OCI-LY1 (cell line): ENCODE measurements around the gene MMP23B.
A peak's percentile ranks its signal among the peaks of the same experiment; 100 is the strongest.

Source experiments
- H2AFZ ChIP-seq: fragments of 200-600 bp; sonication (generic), shearing (Covaris generic); 2 replicates; pipeline ENCODE4 v1.6.0; 2014; ENCODE audit warnings: antibody characterized with exemption, mild to moderate bottlenecking, low read length
- H3F3A ChIP-seq: fragments of 200-600 bp; sonication (generic), shearing (Covaris generic); 2 replicates; pipeline ENCODE4 v1.6.0; 2014; ENCODE audit warnings: mild to moderate bottlenecking, antibody characterized with exemption, low read length, moderate library complexity; ENCODE audit not compliant: insufficient read depth
- H3K27ac ChIP-seq: fragments of 200-600 bp; sonication (generic); 2 replicates; pipeline ENCODE4 v1.5.1; 2014; ENCODE audit warnings: low read length, mixed run types, mild to moderate bottlenecking, low read depth; ENCODE audit not compliant: poor library complexity, severe bottlenecking
- H3K27me3 ChIP-seq: fragments of 200-600 bp; sonication (generic); 2 replicates; pipeline ENCODE4 v1.6.0; 2014; ENCODE audit warnings: antibody characterized with exemption, mild to moderate bottlenecking, low read length, moderate library complexity; ENCODE audit not compliant: insufficient read depth
- H3K36me3 ChIP-seq: fragments of 200-600 bp; sonication (generic); 2 replicates; pipeline ENCODE4 v1.6.1; 2014; ENCODE audit warnings: mild to moderate bottlenecking, antibody characterized with exemption, low read length, moderate library complexity, mixed read lengths; ENCODE audit not compliant: insufficient read depth
- H3K4me1 ChIP-seq: fragments of 200-600 bp; sonication (generic); 2 replicates; pipeline ENCODE4 v1.5.1; 2014; ENCODE audit warnings: mild to moderate bottlenecking, low read length, moderate library complexity; ENCODE audit not compliant: insufficient read depth, severe bottlenecking
- H3K4me2 ChIP-seq: fragments of 200-600 bp; sonication (generic), shearing (Covaris generic); 2 replicates; pipeline ENCODE4 v1.6.1; 2014; ENCODE audit warnings: low read length
- H3K4me3 ChIP-seq: fragments of 200-600 bp; sonication (generic); 2 replicates; pipeline ENCODE4 v1.5.1; 2014; ENCODE audit warnings: low read length, low read depth, mild to moderate bottlenecking, mixed read lengths; ENCODE audit not compliant: poor library complexity, severe bottlenecking
- H3K79me2 ChIP-seq: fragments of 200-600 bp; shearing (Covaris generic); 2 replicates; pipeline ENCODE4 v1.6.1; 2016; ENCODE audit warnings: mixed run types, low read length, mixed read lengths; ENCODE audit not compliant: insufficient read depth
- H3K9ac ChIP-seq: fragments of 200-600 bp; sonication (generic), shearing (Covaris generic); 2 replicates; pipeline ENCODE4 v1.6.1; 2014; ENCODE audit warnings: mild to moderate bottlenecking, low read length, mixed read lengths
- H3K9me2 ChIP-seq: fragments of 200-600 bp; sonication (generic), shearing (Covaris generic); 2 replicates; pipeline ENCODE4 v1.6.1; 2014; ENCODE audit warnings: low read depth, mild to moderate bottlenecking, low read length, mixed read lengths
- H3K9me3 ChIP-seq: fragments of 200-600 bp; shearing (Covaris generic); 2 replicates; pipeline ENCODE4 v1.6.1; 2014; ENCODE audit warnings: low read length, mixed read lengths
- H4K20me1 ChIP-seq: fragments of 200-600 bp; sonication (generic), shearing (Covaris generic); 2 replicates; pipeline ENCODE4 v1.6.0; 2016; ENCODE audit warnings: mild to moderate bottlenecking, low read length; ENCODE audit not compliant: insufficient read depth
- EZH2 ChIP-seq: fragments of 200-600 bp; sonication (generic), shearing (Covaris generic); IDR thresholded peaks from 2 replicates; pipeline ENCODE4 v1.8.0; 2017; ENCODE audit warnings: borderline replicate concordance, mixed run types, mild to moderate bottlenecking, antibody characterized with exemption, low read length, moderate library complexity, mixed read lengths
- TF ChIP-seq, protein P1 (sequence below): fragments of 200-600 bp; sonication (generic), shearing (Covaris generic); IDR thresholded peaks from 2 replicates; pipeline ENCODE4 v1.5.1; 2017; ENCODE audit warnings: mild to moderate bottlenecking, antibody characterized with exemption, low read length, moderate library complexity, mixed read lengths

Gene MMP23B

DNA sequence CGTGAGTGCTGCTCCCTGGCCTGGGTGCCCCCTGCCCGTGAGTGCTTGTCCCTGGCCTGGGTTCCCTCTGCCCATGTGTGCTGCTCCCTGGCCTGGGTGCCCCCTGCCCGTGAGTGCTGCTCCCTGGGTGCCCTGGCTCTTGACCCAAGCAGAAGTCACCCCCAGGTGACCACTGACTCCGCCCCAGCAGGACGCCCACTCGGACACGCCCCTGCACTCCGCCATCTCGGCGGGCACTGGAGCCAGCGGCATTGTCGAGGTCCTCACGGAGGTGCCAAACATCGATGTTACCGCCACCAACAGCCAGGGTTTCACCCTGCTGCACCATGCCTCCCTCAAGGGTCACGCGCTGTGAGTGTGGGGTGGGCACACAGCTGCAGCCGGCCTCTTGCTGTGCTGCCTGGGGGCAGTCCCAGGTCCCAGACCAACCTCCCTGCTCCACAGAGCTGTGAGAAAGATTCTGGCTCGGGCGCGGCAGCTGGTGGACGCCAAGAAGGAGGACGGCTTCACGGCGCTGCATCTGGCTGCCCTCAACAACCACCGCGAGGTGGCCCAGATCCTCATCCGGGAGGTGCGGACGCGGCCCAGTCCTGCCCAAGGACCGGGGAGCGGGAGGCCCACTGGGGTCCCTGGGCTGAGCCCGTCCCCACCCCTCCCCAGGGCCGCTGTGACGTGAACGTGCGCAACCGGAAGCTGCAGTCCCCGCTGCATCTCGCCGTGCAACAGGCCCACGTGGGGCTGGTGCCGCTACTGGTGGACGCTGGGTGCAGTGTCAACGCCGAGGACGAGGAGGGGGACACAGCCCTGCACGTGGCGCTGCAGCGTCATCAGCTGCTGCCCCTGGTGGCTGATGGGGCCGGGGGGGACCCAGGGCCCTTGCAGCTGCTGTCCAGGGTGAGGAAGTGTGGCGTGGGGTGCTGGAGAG lies 3.9 kb upstream of the MMP23B start:
- no peaks in the 10 kb centered on the region for H3K9me3 ChIP-seq
- no peaks in the 10 kb centered on the region for H3K36me3 ChIP-seq
- TF ChIP-seq, protein P1, sequence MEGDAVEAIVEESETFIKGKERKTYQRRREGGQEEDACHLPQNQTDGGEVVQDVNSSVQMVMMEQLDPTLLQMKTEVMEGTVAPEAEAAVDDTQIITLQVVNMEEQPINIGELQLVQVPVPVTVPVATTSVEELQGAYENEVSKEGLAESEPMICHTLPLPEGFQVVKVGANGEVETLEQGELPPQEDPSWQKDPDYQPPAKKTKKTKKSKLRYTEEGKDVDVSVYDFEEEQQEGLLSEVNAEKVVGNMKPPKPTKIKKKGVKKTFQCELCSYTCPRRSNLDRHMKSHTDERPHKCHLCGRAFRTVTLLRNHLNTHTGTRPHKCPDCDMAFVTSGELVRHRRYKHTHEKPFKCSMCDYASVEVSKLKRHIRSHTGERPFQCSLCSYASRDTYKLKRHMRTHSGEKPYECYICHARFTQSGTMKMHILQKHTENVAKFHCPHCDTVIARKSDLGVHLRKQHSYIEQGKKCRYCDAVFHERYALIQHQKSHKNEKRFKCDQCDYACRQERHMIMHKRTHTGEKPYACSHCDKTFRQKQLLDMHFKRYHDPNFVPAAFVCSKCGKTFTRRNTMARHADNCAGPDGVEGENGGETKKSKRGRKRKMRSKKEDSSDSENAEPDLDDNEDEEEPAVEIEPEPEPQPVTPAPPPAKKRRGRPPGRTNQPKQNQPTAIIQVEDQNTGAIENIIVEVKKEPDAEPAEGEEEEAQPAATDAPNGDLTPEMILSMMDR: no peak
- no peak for TF ChIP-seq EZH2
- H3K9me2 ChIP-seq: no peaks in the 10 kb centered on the region
- no peaks in the 10 kb centered on the region for H3K79me2 ChIP-seq
- H2AFZ ChIP-seq: no peak overlapping the region
- no peak overlapping the region for H3K27ac ChIP-seq
- peak overlapping the region; percentile 45; the same call in 1 of the 2 replicates for H3K9ac ChIP-seq
- H3K4me3 ChIP-seq: peak overlapping the region; percentile 64
- no peaks in the 10 kb centered on the region for H3F3A ChIP-seq
- no peaks in the 10 kb centered on the region for H3K27me3 ChIP-seq
- H4K20me1 ChIP-seq: no peaks in the 10 kb centered on the region
- peak overlapping the region; percentile 83 for H3K4me2 ChIP-seq
- peaks cover 29% of the 10 kb centered on the region for H3K4me1 ChIP-seq

DNA sequence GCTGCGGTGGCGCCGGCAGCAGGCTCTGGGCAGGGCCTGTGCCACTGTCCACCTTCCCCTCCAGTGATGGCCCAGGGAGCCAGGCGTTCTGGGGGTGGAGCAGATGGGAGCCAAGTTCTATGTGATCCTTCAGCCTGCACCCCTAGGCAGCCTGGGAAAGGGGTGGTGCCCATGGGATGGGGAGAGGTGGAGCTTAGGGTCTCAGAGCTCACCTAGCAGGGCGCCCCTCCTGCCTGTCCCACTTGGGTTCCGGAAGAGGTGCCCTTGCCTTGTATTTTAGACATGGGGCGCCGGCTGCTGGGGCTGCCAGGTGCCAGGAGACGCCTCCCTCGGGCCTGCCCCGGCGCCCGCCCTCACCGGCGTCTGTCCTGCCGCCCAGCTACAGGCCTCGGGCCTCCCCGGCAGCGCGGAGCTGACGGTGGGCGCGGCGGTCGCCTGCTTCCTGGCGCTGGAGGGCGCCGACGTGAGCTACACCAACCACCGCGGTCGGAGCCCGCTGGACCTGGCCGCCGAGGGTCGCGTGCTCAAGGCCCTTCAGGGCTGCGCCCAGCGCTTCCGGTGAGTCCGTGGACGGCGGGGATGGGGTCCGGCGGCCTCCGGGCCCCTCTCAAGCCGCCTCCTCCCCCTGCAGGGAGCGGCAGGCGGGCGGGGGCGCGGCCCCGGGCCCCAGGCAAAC lies 3.1 kb upstream of the MMP23B start:
- H3F3A ChIP-seq: no peaks in the 10 kb centered on the region
- H3K27me3 ChIP-seq: no peaks in the 10 kb centered on the region
- H3K4me2 ChIP-seq: peak overlapping the region; percentile 83
- H3K9ac ChIP-seq: peak overlapping the region; percentile 45
- no peaks in the 10 kb centered on the region for H3K9me3 ChIP-seq
- H3K4me1 ChIP-seq: peaks cover 29% of the 10 kb centered on the region
- no peak overlapping the region for H3K27ac ChIP-seq
- no peak overlapping the region for H2AFZ ChIP-seq
- H3K36me3 ChIP-seq: no peaks in the 10 kb centered on the region
- H3K79me2 ChIP-seq: no peaks in the 10 kb centered on the region
- TF ChIP-seq EZH2: no peak
- TF ChIP-seq, protein P1: no peak
- no peaks in the 10 kb centered on the region for H3K9me2 ChIP-seq
- no peaks in the 10 kb centered on the region for H4K20me1 ChIP-seq
- peak overlapping the region; percentile 64 for H3K4me3 ChIP-seq

DNA sequence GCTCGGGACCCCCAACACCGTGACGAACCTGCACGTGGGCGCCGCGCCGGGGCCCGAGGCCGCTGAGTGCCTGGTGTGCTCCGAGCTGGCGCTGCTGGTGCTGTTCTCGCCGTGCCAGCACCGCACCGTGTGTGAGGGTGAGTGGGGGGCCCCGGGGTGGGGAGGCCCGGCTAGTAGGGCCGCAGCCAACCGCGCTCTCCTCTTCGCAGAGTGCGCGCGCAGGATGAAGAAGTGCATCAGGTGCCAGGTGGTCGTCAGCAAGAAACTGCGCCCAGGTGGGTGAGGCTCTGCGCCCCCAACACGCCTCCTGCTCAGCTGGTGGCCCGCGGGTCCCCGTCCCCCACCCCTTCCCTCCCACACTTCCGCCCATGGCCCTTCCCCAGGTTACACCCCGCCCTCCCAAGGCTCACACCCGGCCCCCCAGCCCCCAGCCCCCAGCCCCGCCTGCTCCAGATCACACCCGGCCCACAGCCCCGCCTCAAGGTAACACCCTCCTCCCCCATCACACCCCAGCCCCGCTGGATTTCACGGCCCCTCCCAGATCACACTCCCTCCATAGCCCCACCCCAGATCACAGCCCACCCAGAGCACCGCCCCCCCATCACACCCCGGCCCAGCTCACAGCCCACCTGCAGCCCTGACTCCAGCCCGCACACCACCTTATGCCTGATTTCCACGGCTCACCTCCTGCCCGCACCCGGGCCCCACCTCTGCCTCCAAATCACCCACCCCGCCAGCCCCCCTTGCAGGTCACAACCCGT lies 2.4 kb upstream of the MMP23B start:
- TF ChIP-seq EZH2: no peak
- no peak overlapping the region for H3K27ac ChIP-seq
- no peaks in the 10 kb centered on the region for H3K9me2 ChIP-seq
- no peaks in the 10 kb centered on the region for H4K20me1 ChIP-seq
- H2AFZ ChIP-seq: no peak overlapping the region
- H3K9ac ChIP-seq: peak overlapping the region; percentile 45
- no peaks in the 10 kb centered on the region for H3K27me3 ChIP-seq
- H3K4me3 ChIP-seq: peak overlapping the region; percentile 64
- H3K79me2 ChIP-seq: no peaks in the 10 kb centered on the region
- peak overlapping the region; percentile 83 for H3K4me2 ChIP-seq
- H3K4me1 ChIP-seq: peaks cover 29% of the 10 kb centered on the region
- no peaks in the 10 kb centered on the region for H3K36me3 ChIP-seq
- no peaks in the 10 kb centered on the region for H3F3A ChIP-seq
- no peaks in the 10 kb centered on the region for H3K9me3 ChIP-seq
